Muscle layer of duodenum (tissue), 2 donors: Measurements from ENCODE around the gene SPEM2.

Experiments
- H3K27ac ChIP-seq: one replicate; pipeline ENCODE4 v1.7.0; 2013; ENCODE audit warnings: mild to moderate bottlenecking, low read length
- H3K27me3 ChIP-seq: one replicate; pipeline ENCODE4 v1.7.0; 2013; ENCODE audit warnings: low read depth, mild to moderate bottlenecking, control low read depth, low read length
- H3K36me3 ChIP-seq, 2 donors: one replicate each; pipeline ENCODE4 v1.7.0; 2013; ENCODE audit warnings: low read length in 2 of 2, control low read depth in 1 of 2, mild to moderate bottlenecking in 1 of 2; ENCODE audit not compliant: insufficient read depth in 2 of 2, control insufficient read depth in 1 of 2
- H3K4me1 ChIP-seq, 2 donors: one replicate each; pipeline ENCODE4 v1.7.0; 2013; ENCODE audit warnings: low read length in 2 of 2, mild to moderate bottlenecking in 2 of 2, control low read depth in 1 of 2, moderate library complexity in 1 of 2; ENCODE audit not compliant: insufficient read depth in 2 of 2, control insufficient read depth in 1 of 2
- H3K4me3 ChIP-seq, 2 donors: one replicate each; pipeline ENCODE4 v1.7.0; 2013; ENCODE audit warnings: low read length in 2 of 2, low read depth in 1 of 2, mild to moderate bottlenecking in 1 of 2
- H3K9me3 ChIP-seq, 2 donors: one replicate each; pipeline ENCODE4 v1.7.0; 2013; ENCODE audit warnings: low read length in 2 of 2, control low read depth in 1 of 2, mild to moderate bottlenecking in 1 of 2; ENCODE audit not compliant: control insufficient read depth in 1 of 2
- donor health status: healthy.

The SPEM2 gene

GRCh38 chr17:7391307-7391706 is 34.1 kb upstream of the SPEM2 start:
- H3K27ac ChIP-seq, result no peak overlapping the region
- H3K4me1 ChIP-seq, result peaks cover 0 to 11% of the 10 kb centered on the region in 2 donors
- no peak overlapping the region for H3K4me3 ChIP-seq
- no peaks in the 10 kb centered on the region for H3K27me3 ChIP-seq
- no peaks in the 10 kb centered on the region for H3K9me3 ChIP-seq
- peaks cover 0 to 22% of the 10 kb centered on the region in 2 donors for H3K36me3 ChIP-seq

GRCh38 chr17:7392696-7393612 is 32.5 kb upstream of the SPEM2 start:
- Histone ChIP-seq H3K4me3 (peak overlapping the region; percentile 85 to 87), H3K4me1 (peaks cover 0 to 11% of the 10 kb centered on the region in 2 donors), H3K36me3 (peaks cover 0 to 22% of the 10 kb centered on the region in 2 donors)

GRCh38 chr17:7393613-7394451 is 31.6 kb upstream of the SPEM2 start:
- H3K4me3 ChIP-seq, result peak overlapping the region; percentile 85 to 87
- peaks cover 0 to 19% of the 10 kb centered on the region in 2 donors for H3K36me3 ChIP-seq
- peak overlapping the region; percentile 56 for H3K27ac ChIP-seq
- H3K4me1 ChIP-seq, result peaks cover 0 to 11% of the 10 kb centered on the region in 2 donors
- no peaks in the 10 kb centered on the region for H3K27me3 ChIP-seq
- no peaks in the 10 kb centered on the region for H3K9me3 ChIP-seq

More at GRCh38 chr17:7392696-7393612, 32.5 kb upstream of the SPEM2 start:
- Histone ChIP-seq H3K27me3 (no peaks in the 10 kb centered on the region), H3K9me3 (no peaks in the 10 kb centered on the region), H3K27ac (no peak overlapping the region)

GRCh38 chr17:7394452-7395191 is 30.8 kb upstream of the SPEM2 start, which contains the start of gene PLSCR3:
PLSCR3 (minus strand) TSS chr17:7394525; CDS start chr17:7394110, 415 bp downstream.
- H3K27ac ChIP-seq, result peak within 1 kb of the TSS; percentile 83

GRCh38 chr17:7396147-7396546 is 29.3 kb upstream of the SPEM2 start:
- Histone ChIP-seq H3K4me1 (peaks cover 0 to 11% of the 10 kb centered on the region in 2 donors), H3K9me3 (no peaks in the 10 kb centered on the region), H3K27me3 (no peaks in the 10 kb centered on the region), H3K4me3 (no peak overlapping the region), H3K36me3 (no peaks in the 10 kb centered on the region), H3K27ac (no peak overlapping the region)

More at GRCh38 chr17:7394452-7395191, 30.8 kb upstream of the SPEM2 start, which contains the start of gene PLSCR3:
- Histone ChIP-seq H3K9me3 (no peaks in the 10 kb centered on the region), H3K4me1 (peaks cover 0 to 11% of the 10 kb centered on the region in 2 donors), H3K27me3 (no peaks in the 10 kb centered on the region), H3K4me3 (peak within 1 kb of the TSS; percentile 85 to 87), H3K36me3 (peaks cover 0 to 11% of the 10 kb centered on the region in 2 donors)

GRCh38 chr17:7398612-7399011 is 26.8 kb upstream of the SPEM2 start:
- Histone ChIP-seq H3K4me3 (no peak overlapping the region), H3K36me3 (no peaks in the 10 kb centered on the region), H3K27ac (no peak overlapping the region), H3K4me1 (peaks cover 7 to 15% of the 10 kb centered on the region in 2 donors), H3K27me3 (no peaks in the 10 kb centered on the region), H3K9me3 (no peaks in the 10 kb centered on the region)

GRCh38 chr17:7403043-7403726 is 22.2 kb upstream of the SPEM2 start:
- peak overlapping the region; percentile 92 for H3K27ac ChIP-seq
- H3K36me3 ChIP-seq, result no peaks in the 10 kb centered on the region
- no peaks in the 10 kb centered on the region for H3K27me3 ChIP-seq
- peak overlapping the region; percentile 63 to 70 for H3K4me3 ChIP-seq
- H3K9me3 ChIP-seq, result no peaks in the 10 kb centered on the region
- H3K4me1 ChIP-seq, result peaks cover 7 to 16% of the 10 kb centered on the region in 2 donors

GRCh38 chr17:7403727-7403976 is 21.8 kb upstream of the SPEM2 start:
- Histone ChIP-seq H3K9me3 (no peaks in the 10 kb centered on the region), H3K4me3 (peak overlapping the region; percentile 63 to 70), H3K27me3 (no peaks in the 10 kb centered on the region), H3K27ac (peak overlapping the region; percentile 92), H3K36me3 (peaks cover 0 to 2% of the 10 kb centered on the region in 2 donors), H3K4me1 (peaks cover 7 to 16% of the 10 kb centered on the region in 2 donors)

GRCh38 chr17:7403977-7404736 is 21.3 kb upstream of the SPEM2 start, which contains the start of gene TMEM256:
TMEM256 (minus strand) TSS chr17:7404097; CDS start chr17:7404084, 13 bp downstream.
- no peaks in the 10 kb centered on the region for H3K9me3 ChIP-seq
- H3K27me3 ChIP-seq, result no peaks in the 10 kb centered on the region
- H3K4me1 ChIP-seq, result peaks cover 7 to 16% of the 10 kb centered on the region in 2 donors
- H3K27ac ChIP-seq, result peak within 1 kb of the TSS; percentile 92
- H3K36me3 ChIP-seq, result peaks cover 0 to 7% of the 10 kb centered on the region in 2 donors
- H3K4me3 ChIP-seq, result peak within 1 kb of the TSS; percentile 63 to 70
